Mesenchymal stem cell (in vitro differentiated cells and primary cell): ENCODE data around the gene KLHL2.
A peak's percentile ranks its signal among the peaks of the same experiment; 100 is the strongest.

Source experiments
- DNase-seq: peaks from one replicate; pipeline ENCODE4 v3.0.0-alpha.2; 2013
- H2AFZ ChIP-seq: one replicate; pipeline ENCODE4 v1.6.1; 2013; ENCODE audit warnings: low read depth, mild to moderate bottlenecking, control low read depth, inconsistent platforms, low read length, moderate library complexity
- H2AK5ac ChIP-seq: 2 replicates; pipeline ENCODE4 v1.6.1; 2013; ENCODE audit warnings: low read length, moderate library complexity, mild to moderate bottlenecking, inconsistent platforms; ENCODE audit not compliant: severe bottlenecking
- H2BK120ac ChIP-seq: one replicate; pipeline ENCODE4 v1.6.1; 2013; ENCODE audit warnings: low read depth, mild to moderate bottlenecking, inconsistent platforms, low read length, moderate library complexity
- H2BK12ac ChIP-seq, 2 experiments: one replicate each; pipeline ENCODE4 v1.6.1; 2013; ENCODE audit warnings: inconsistent platforms in 2 of 2, low read length in 2 of 2, mild to moderate bottlenecking in 2 of 2, moderate library complexity in 2 of 2, control low read depth in 1 of 2
- H2BK15ac ChIP-seq: one replicate; pipeline ENCODE4 v1.6.1; 2013; ENCODE audit warnings: mild to moderate bottlenecking, low read depth, inconsistent platforms; ENCODE audit not compliant: poor library complexity, severe bottlenecking
- H2BK5ac ChIP-seq: 2 replicates; pipeline ENCODE4 v1.6.1; 2013; ENCODE audit warnings: low read depth, mild to moderate bottlenecking, low read length, control low read depth, inconsistent platforms; ENCODE audit not compliant: poor library complexity, severe bottlenecking
- H3K14ac ChIP-seq, 2 experiments: one replicate each; pipeline ENCODE4 v1.6.1; 2013; ENCODE audit warnings: inconsistent platforms in 2 of 2, low read length in 2 of 2, control low read depth in 1 of 2, mild to moderate bottlenecking in 1 of 2, moderate library complexity in 1 of 2
- H3K18ac ChIP-seq, 2 experiments: one replicate each; pipeline ENCODE4 v1.6.1; 2013; ENCODE audit warnings: inconsistent platforms in 2 of 2, low read length in 2 of 2, control low read depth in 1 of 2, low read depth in 1 of 2, mild to moderate bottlenecking in 1 of 2
- H3K23ac ChIP-seq, 2 experiments: one replicate each; pipeline ENCODE4 v1.6.1; 2013; ENCODE audit warnings: inconsistent platforms in 2 of 2, low read length in 2 of 2, mild to moderate bottlenecking in 2 of 2, moderate library complexity in 2 of 2, control low read depth in 1 of 2
- H3K27ac ChIP-seq: 2 replicates; pipeline ENCODE4 v1.5.1; 2013; ENCODE audit warnings: mild to moderate bottlenecking, moderate library complexity, low read length, control low read depth, inconsistent platforms; ENCODE audit not compliant: poor library complexity, severe bottlenecking
- H3K27me3 ChIP-seq, 2 experiments: 2 replicates each; pipeline versions ENCODE4 v1.6.1 to v1.7.0; 2013; ENCODE audit warnings: low read length in 2 of 2, mild to moderate bottlenecking in 2 of 2, moderate library complexity in 2 of 2, control low read depth in 1 of 2, inconsistent platforms in 1 of 2; ENCODE audit not compliant: control insufficient read depth in 1 of 2, insufficient read depth in 1 of 2
- H3K36me3 ChIP-seq, 2 experiments: 2 replicates each; pipeline versions ENCODE4 v1.6.1 to v1.7.0; 2013; ENCODE audit warnings: low read length in 2 of 2, control low read depth in 1 of 2, inconsistent platforms in 1 of 2, low read depth in 1 of 2, mild to moderate bottlenecking in 1 of 2; ENCODE audit not compliant: insufficient read depth in 2 of 2, control insufficient read depth in 1 of 2
- H3K4ac ChIP-seq, 2 experiments: one replicate each; pipeline ENCODE4 v1.6.1; 2013; ENCODE audit warnings: inconsistent platforms in 2 of 2, low read length in 2 of 2, mild to moderate bottlenecking in 2 of 2, moderate library complexity in 2 of 2, control low read depth in 1 of 2, low read depth in 1 of 2
- H3K4me1 ChIP-seq: 2 replicates; pipeline ENCODE4 v1.6.1; 2013; ENCODE audit warnings: low read depth, low read length, control low read depth; ENCODE audit not compliant: control insufficient read depth, insufficient read depth
- H3K4me2 ChIP-seq: 2 replicates; pipeline ENCODE4 v1.6.1; 2013; ENCODE audit warnings: low read length, mild to moderate bottlenecking, inconsistent platforms; ENCODE audit not compliant: poor library complexity, severe bottlenecking
- H3K4me3 ChIP-seq, 2 experiments: 2 replicates each; pipeline versions ENCODE4 v1.5.1 to v1.7.0; 2013; ENCODE audit warnings: low read length in 2 of 2, mild to moderate bottlenecking in 2 of 2, control low read depth in 1 of 2, low read depth in 1 of 2; ENCODE audit not compliant: insufficient read depth in 1 of 2
- H3K79me1 ChIP-seq: replicated peaks from 2 replicates; pipeline ENCODE4 v1.6.1; 2013; ENCODE audit warnings: mild to moderate bottlenecking, control low read depth, low read length, inconsistent platforms; ENCODE audit not compliant: poor library complexity, severe bottlenecking
- H3K9ac ChIP-seq: 2 replicates; pipeline ENCODE4 v1.7.0; 2013; ENCODE audit warnings: mild to moderate bottlenecking, low read length, moderate library complexity
- H3K9me3 ChIP-seq: 2 replicates; pipeline ENCODE4 v1.7.0; 2013; ENCODE audit warnings: mild to moderate bottlenecking, low read length; ENCODE audit not compliant: control insufficient read depth
- H4K8ac ChIP-seq: one replicate; pipeline ENCODE4 v1.6.1; 2013; ENCODE audit warnings: inconsistent platforms, mild to moderate bottlenecking, low read length, moderate library complexity
- H4K91ac ChIP-seq: one replicate; pipeline ENCODE4 v1.6.1; 2013; ENCODE audit warnings: mild to moderate bottlenecking, low read length, inconsistent platforms
- WGBS: methylation state at CpG from one replicate; pipeline ENCODE4 v1.1.7; 2013; ENCODE audit warnings: mixed read lengths; 5-methylcytosine and 5-hydroxymethylcytosine counted together

The KLHL2 gene

DNA sequence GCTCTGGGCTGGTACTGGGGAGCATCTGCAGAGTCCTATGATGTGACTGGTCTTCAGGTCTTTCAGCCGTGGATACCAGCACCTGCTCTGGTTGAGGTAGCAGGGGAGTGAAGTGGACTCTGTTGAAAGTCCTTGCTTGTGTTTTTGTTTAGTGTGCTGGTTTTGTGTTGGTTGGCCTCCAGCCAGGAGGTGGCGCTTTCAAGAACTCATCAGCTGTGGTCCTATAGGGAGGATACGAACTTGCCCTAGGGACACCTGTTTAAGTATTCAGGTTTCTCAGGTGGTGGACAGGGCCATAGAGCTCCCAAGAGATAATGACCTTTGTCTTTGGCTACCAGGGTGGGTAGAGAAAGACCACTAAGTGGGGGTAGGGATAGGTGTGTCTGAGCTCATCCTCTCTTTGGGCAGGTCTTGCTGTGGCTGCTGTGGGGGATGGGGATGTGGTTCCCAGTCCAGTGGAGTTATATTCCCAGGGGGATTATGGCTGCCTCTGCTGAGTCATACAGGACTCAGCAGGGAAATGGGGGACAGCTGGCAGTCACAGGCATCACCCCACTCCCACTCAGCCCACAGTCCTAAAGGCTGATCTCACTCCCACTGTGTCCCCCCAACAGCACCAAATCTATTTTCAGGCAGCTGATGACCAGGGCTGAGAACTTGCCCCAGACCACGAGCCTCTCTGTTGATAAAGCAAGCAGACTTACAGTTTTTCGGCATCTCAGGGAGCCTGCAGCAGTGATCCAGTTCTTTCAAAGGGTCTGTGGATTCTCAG is 144.2 kb downstream of the KLHL2 start:
- no peaks in the 10 kb centered on the region for H3K79me1 ChIP-seq
- H3K9me3 ChIP-seq = no peaks in the 10 kb centered on the region
- no peak for DNase-seq
- no peak overlapping the region for H2BK15ac ChIP-seq
- no peak overlapping the region for H3K23ac ChIP-seq
- no peak overlapping the region for H3K4me3 ChIP-seq
- H2BK120ac ChIP-seq = no peak overlapping the region
- no peaks in the 10 kb centered on the region for H3K4me1 ChIP-seq
- H3K36me3 ChIP-seq = no peaks in the 10 kb centered on the region
- H3K27me3 ChIP-seq = no peaks in the 10 kb centered on the region
- no peak overlapping the region for H2BK5ac ChIP-seq
- no peak overlapping the region for H2AFZ ChIP-seq
- H4K91ac ChIP-seq = no peak overlapping the region
- H3K4ac ChIP-seq = no peak overlapping the region
- no peak overlapping the region for H2BK12ac ChIP-seq
- H3K27ac ChIP-seq = no peak overlapping the region
- no peak overlapping the region for H3K18ac ChIP-seq
- H3K14ac ChIP-seq = no peak overlapping the region
- no peak overlapping the region for H4K8ac ChIP-seq
- H2AK5ac ChIP-seq = no peak overlapping the region
- no peak overlapping the region for H3K9ac ChIP-seq
- 96% methylated on average over 5 of the region's 5 CpGs for WGBS
- no peak overlapping the region for H3K4me2 ChIP-seq

DNA sequence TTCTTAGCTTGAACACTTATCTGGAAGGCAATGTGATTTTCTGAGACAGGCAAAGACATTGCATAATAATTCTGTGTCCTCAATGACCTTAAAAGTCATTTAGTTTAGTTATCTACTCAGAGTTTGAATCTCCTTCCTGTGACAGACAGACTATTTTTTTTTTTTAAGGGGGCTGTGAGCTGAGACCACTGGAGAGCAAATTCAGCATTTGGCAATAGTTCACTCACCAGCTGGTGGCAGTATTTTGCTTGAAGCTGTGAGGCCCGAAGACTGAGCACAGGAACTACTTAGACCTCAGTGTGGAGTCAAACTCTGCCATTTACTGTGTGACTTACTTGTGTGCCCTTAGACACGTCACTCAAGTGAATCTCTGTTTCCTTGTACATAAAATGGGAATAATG is 148.5 kb downstream of the KLHL2 start:
- H3K9me3 ChIP-seq = no peaks in the 10 kb centered on the region
- H2BK120ac ChIP-seq = no peak overlapping the region
- no peak overlapping the region for H3K4me3 ChIP-seq
- no peaks in the 10 kb centered on the region for H3K79me1 ChIP-seq
- no peaks in the 10 kb centered on the region for H3K4me1 ChIP-seq
- H3K9ac ChIP-seq = peak overlapping the region; percentile 5
- H2BK12ac ChIP-seq = no peak overlapping the region
- no peak overlapping the region for H2BK15ac ChIP-seq
- H4K91ac ChIP-seq = no peak overlapping the region
- H2AK5ac ChIP-seq = no peak overlapping the region
- H3K36me3 ChIP-seq = no peaks in the 10 kb centered on the region
- no peaks in the 10 kb centered on the region for H3K27me3 ChIP-seq
- H3K4me2 ChIP-seq = no peak overlapping the region
- H2AFZ ChIP-seq = no peak overlapping the region
- DNase-seq = peak; percentile 66
- no peak overlapping the region for H2BK5ac ChIP-seq
- no peak overlapping the region for H3K4ac ChIP-seq
- no peak overlapping the region for H3K18ac ChIP-seq
- H4K8ac ChIP-seq = no peak overlapping the region
- H3K27ac ChIP-seq = no peak overlapping the region
- no peak overlapping the region for H3K23ac ChIP-seq
- H3K14ac ChIP-seq = no peak overlapping the region
- WGBS = 13% methylated on average over 1 of the region's 2 CpGs

- Histone ChIP-seq H3K4me1 (no peaks in the 10 kb centered on the region), H3K27me3 (no peaks in the 10 kb centered on the region), H2AFZ (no peak overlapping the region), H3K9me3 (no peaks in the 10 kb centered on the region), H2BK120ac (no peak overlapping the region), H3K9ac (peak overlapping the region; percentile 6), H3K18ac (no peak overlapping the region), H2BK5ac (no peak overlapping the region), H3K23ac (no peak overlapping the region), H3K4me3 (no peak overlapping the region), H2AK5ac (no peak overlapping the region), H3K36me3 (no peaks in the 10 kb centered on the region), H4K91ac (no peak overlapping the region), H3K14ac (no peak overlapping the region), H3K4me2 (no peak overlapping the region), H3K27ac (no peak overlapping the region), H2BK12ac (no peak overlapping the region), H2BK15ac (no peak overlapping the region), H4K8ac (no peak overlapping the region), H3K4ac (no peak overlapping the region), H3K79me1 (no peaks in the 10 kb centered on the region)
- peak; percentile 64 for DNase-seq
- WGBS = no CpG with 5 or more reads among the region's 2 CpGs
Observed at GRCh38 chr4:165359506-165359905, 152.1 kb downstream of the KLHL2 start.

GRCh38 chr4:165360041-165360695 is 152.8 kb downstream of the KLHL2 start:
- no peak overlapping the region for H3K4ac ChIP-seq
- H2BK15ac ChIP-seq = no peak overlapping the region
- DNase-seq = no peak
- H3K23ac ChIP-seq = no peak overlapping the region
- no peak overlapping the region for H3K4me2 ChIP-seq
- no peaks in the 10 kb centered on the region for H3K9me3 ChIP-seq
- no peaks in the 10 kb centered on the region for H3K79me1 ChIP-seq
- peak overlapping the region in 1 of 2 experiments; percentile 18 for H3K18ac ChIP-seq
- no peak overlapping the region for H3K27ac ChIP-seq
- no peak overlapping the region for H2AK5ac ChIP-seq
- H2BK120ac ChIP-seq = no peak overlapping the region
- no peaks in the 10 kb centered on the region for H3K27me3 ChIP-seq
- H3K4me1 ChIP-seq = no peaks in the 10 kb centered on the region
- H2BK5ac ChIP-seq = no peak overlapping the region
- H3K9ac ChIP-seq = peak overlapping the region; percentile 33
- no peak overlapping the region for H2BK12ac ChIP-seq
- no peaks in the 10 kb centered on the region for H3K36me3 ChIP-seq
- H2AFZ ChIP-seq = no peak overlapping the region
- 77% methylated on average over 4 of the region's 6 CpGs for WGBS
- H3K14ac ChIP-seq = no peak overlapping the region
- H3K4me3 ChIP-seq = peak overlapping the region in 1 of 2 experiments; percentile 32
- no peak overlapping the region for H4K8ac ChIP-seq
- no peak overlapping the region for H4K91ac ChIP-seq
